Mesothelial cell of epicardium (in vitro differentiated cells): ENCODE measurements around the gene PACS1. TPM values are rescaled to one million over a fixed set of nuclear protein-coding genes. Genes with fewer than 3 reads are reported as not detected.

Source experiments
- DNase-seq, 2 experiments: peaks; one replicate each; pipeline ENCODE4 v3.0.0; 2021; ENCODE audit warnings: low spot score in 2 of 2; ENCODE audit not compliant: unreplicated experiment in 2 of 2
- H3K27ac Mint-ChIP-seq: 2 replicates; pipeline ENCODE4 v1.8.0; 2021; ENCODE audit warnings: mixed read lengths
- H3K27me3 Mint-ChIP-seq: 2 replicates; pipeline ENCODE4 v1.8.0; 2021; ENCODE audit warnings: low read depth, mixed read lengths
- H3K36me3 Mint-ChIP-seq: 2 replicates; pipeline ENCODE4 v1.8.0; 2021; ENCODE audit warnings: mixed read lengths
- H3K4me1 Mint-ChIP-seq: 2 replicates; pipeline ENCODE4 v1.8.0; 2021; ENCODE audit warnings: mixed read lengths
- H3K4me3 Mint-ChIP-seq: 2 replicates; pipeline ENCODE4 v1.8.0; 2021; ENCODE audit warnings: mild to moderate bottlenecking, moderate library complexity, mixed read lengths
- H3K9me3 Mint-ChIP-seq: 2 replicates; pipeline ENCODE4 v1.8.0; 2021; ENCODE audit warnings: mixed read lengths
- total RNA-seq: library from RNA; stranded (reverse); gene quantifications from 3 replicates; pipeline ENCODE4 v1.2.1, GENCODE V29; 2021
- TF ChIP-seq, protein P1 (sequence below): fragments of 200-600 bp; sonication (generic); IDR thresholded peaks from one replicate; pipeline ENCODE4 v1.5.0; 2021; ENCODE audit warnings: antibody characterized with exemption; ENCODE audit not compliant: unreplicated experiment

Gene PACS1
- total RNA-seq, 1 donor from 2014 or later = 87.0 TPM

DNA sequence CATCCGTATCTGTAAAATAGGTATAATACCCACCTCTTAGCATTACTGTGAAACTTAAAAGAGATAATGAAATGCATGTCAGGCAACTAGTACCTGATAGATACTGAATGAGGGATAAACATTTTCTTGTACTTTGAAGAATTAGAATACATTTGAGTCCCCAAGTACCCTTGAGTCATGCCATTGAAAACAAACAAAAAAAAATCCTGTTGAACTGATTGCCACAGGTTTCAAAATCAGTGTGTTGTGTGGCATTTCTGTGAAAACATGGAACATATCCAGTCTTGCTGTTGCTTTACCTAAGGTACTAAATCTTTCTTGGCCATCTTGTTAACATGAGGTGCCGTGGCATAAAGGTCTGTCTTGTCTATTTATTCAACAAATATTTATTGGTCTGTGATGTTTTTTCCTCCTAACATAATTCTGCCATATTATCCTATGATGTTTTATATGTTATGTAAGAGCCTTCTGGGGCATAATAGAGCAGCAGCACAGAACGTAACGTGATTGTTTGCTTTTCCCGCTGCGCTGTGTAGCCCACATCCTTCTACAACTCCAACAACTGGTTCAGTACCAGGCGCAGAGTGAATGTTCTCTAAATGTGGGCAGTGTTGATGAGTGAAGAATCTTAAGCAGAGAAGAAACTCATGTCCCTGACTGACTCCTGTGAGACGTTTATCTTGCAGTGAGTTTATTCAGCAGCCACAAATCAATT lies 119.1 kb downstream of the PACS1 start:
- H3K4me1 Mint-ChIP-seq = peaks cover 30% of the 10 kb centered on the region
- no peak overlapping the region for H3K4me3 Mint-ChIP-seq
- DNase-seq = no peak
- peaks cover 20% of the 10 kb centered on the region for H3K9me3 Mint-ChIP-seq
- no peak overlapping the region for H3K27ac Mint-ChIP-seq
- TF ChIP-seq, protein P1, sequence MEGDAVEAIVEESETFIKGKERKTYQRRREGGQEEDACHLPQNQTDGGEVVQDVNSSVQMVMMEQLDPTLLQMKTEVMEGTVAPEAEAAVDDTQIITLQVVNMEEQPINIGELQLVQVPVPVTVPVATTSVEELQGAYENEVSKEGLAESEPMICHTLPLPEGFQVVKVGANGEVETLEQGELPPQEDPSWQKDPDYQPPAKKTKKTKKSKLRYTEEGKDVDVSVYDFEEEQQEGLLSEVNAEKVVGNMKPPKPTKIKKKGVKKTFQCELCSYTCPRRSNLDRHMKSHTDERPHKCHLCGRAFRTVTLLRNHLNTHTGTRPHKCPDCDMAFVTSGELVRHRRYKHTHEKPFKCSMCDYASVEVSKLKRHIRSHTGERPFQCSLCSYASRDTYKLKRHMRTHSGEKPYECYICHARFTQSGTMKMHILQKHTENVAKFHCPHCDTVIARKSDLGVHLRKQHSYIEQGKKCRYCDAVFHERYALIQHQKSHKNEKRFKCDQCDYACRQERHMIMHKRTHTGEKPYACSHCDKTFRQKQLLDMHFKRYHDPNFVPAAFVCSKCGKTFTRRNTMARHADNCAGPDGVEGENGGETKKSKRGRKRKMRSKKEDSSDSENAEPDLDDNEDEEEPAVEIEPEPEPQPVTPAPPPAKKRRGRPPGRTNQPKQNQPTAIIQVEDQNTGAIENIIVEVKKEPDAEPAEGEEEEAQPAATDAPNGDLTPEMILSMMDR = no peak
- peaks cover 18% of the 10 kb centered on the region for H3K36me3 Mint-ChIP-seq
- H3K27me3 Mint-ChIP-seq = no peaks in the 10 kb centered on the region

DNA sequence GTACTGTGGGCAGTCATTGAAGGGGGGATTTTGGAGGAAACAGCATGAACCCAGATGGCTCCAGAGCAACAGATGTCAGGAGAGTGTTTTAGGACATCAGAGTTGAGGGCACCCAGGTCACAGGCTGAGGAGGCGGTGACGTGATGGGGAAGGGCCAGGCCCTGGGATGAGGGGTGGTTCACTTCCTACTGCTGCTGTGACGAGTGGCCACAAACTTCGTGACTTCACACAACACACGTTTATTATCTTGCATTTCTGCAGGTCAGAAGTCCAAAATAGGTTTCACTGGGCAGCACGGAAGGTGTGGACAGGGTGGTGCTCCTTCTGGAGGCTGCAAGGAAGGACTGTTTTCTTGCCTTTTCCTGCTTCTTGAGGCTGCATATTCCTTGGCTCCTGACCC lies 120.7 kb downstream of the PACS1 start:
- no peaks in the 10 kb centered on the region for H3K27me3 Mint-ChIP-seq
- no peak overlapping the region for H3K4me3 Mint-ChIP-seq
- H3K4me1 Mint-ChIP-seq = peaks cover 26% of the 10 kb centered on the region
- peak overlapping the region; percentile 73 for H3K27ac Mint-ChIP-seq
- no peak for DNase-seq
- peaks cover 24% of the 10 kb centered on the region for H3K36me3 Mint-ChIP-seq
- TF ChIP-seq, protein P1 = no peak
- H3K9me3 Mint-ChIP-seq = peaks cover 20% of the 10 kb centered on the region

DNA sequence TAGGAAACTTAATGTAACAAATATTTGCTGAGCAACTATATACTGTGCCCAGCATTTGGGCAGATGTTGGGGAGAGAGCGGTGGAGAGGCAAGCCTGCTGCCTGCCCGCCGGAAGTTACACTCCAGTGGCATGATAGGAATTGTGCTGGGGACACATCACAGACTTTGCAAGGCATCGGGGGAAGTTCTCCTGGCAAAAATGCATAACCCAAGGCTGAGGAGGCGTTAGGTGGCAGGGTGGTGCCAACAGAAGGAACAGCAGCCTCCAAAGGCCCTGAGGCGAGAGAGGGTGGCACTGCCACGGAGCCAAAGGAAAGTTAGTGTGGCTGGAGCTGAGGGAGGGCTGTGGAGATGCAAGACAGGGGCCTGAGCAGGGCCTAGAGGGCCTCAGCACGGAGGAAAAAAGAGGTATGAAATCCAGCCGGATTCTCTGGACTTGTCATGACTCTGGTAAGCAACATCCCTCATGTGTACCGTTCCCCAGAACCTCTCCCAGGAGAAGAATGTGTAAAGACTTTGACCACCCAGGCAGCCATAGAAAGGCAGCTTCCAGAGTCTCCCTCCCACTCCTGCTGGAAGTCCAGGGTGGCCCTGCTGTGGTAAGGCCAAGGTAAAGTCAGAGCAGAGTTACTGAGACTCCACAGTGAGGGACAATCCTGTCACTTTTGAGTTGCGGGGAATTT lies 122.2 kb downstream of the PACS1 start:
- peak overlapping the region; percentile 88 for H3K27ac Mint-ChIP-seq
- TF ChIP-seq, protein P1 = no peak
- no peak overlapping the region for H3K4me3 Mint-ChIP-seq
- H3K36me3 Mint-ChIP-seq = peaks cover 24% of the 10 kb centered on the region
- peaks cover 18% of the 10 kb centered on the region for H3K9me3 Mint-ChIP-seq
- peaks cover 26% of the 10 kb centered on the region for H3K4me1 Mint-ChIP-seq
- no peaks in the 10 kb centered on the region for H3K27me3 Mint-ChIP-seq
- DNase-seq = no peak

DNA sequence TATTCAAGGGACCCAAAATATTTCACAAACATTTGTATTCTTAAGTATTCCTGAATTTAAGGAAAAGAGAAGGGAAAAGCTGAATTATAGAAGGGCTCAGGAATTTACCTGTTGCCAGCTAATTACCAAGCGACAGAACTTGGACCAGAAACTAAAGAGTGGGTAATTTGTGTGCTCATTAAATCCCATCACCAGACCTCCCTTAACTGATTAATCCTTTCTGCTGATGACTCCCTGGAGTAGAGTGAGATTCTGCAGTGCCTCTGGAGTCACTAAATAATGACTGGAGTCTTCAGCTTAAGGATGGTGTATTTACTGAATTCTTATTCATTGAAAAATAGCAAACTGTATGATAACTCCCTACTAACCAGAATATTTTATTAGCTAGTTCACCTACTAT lies 124.3 kb downstream of the PACS1 start:
- TF ChIP-seq, protein P1 = no peak
- H3K4me1 Mint-ChIP-seq = peaks cover 26% of the 10 kb centered on the region
- H3K4me3 Mint-ChIP-seq = no peak overlapping the region

DNA sequence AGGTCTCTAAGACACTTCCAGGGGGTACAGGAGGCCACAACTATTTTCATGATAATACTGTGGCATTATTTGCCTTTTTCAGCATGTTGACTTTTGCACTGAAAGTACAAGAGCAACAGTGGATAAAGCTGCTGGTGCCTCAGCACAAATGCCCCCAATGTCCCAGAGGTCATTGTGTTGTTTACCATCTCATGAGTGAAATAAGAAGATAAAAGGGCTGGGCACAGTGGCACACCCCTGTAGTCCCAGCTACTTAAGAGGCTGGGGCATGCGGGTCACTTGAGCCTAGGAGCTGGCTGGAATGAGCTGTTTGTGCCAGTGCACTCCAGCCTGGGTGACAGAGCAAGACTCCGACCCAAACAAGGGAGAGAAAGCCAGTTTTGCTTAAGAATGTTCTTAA lies 125.8 kb downstream of the PACS1 start:
- no peak for DNase-seq
- H3K27ac Mint-ChIP-seq = no peak overlapping the region
- H3K4me3 Mint-ChIP-seq = no peak overlapping the region
- peaks cover 32% of the 10 kb centered on the region for H3K36me3 Mint-ChIP-seq
- no peaks in the 10 kb centered on the region for H3K27me3 Mint-ChIP-seq
- H3K4me1 Mint-ChIP-seq = peaks cover 22% of the 10 kb centered on the region
- peaks cover 17% of the 10 kb centered on the region for H3K9me3 Mint-ChIP-seq
- TF ChIP-seq, protein P1 = no peak

More for the DNA sequence above, 124.3 kb downstream of the PACS1 start:
- Mint-ChIP-seq H3K36me3 (peaks cover 29% of the 10 kb centered on the region), H3K27me3 (no peaks in the 10 kb centered on the region), H3K9me3 (peaks cover 12% of the 10 kb centered on the region), H3K27ac (no peak overlapping the region)
- DNase-seq = no peak
